Testis (tissue), 3 donors: ENCODE results near the gene HS1BP3. TPM values are rescaled to one million over a fixed set of nuclear protein-coding genes. Genes with fewer than 3 reads are reported as not detected.
A peak's percentile ranks its signal among the peaks of the same experiment; 100 is the strongest.

Source experiments
- DNase-seq: peaks from one replicate; pipeline ENCODE4 v3.0.0-alpha.2; 2019
- H3K27ac ChIP-seq, 2 donors: fragments of 200-600 bp; sonication (generic); one replicate each; pipeline ENCODE4 v1.5.1; 2019
- H3K27me3 ChIP-seq: fragments of 200-600 bp; sonication (generic); one replicate; pipeline ENCODE4 v1.5.1; 2019
- H3K36me3 ChIP-seq: fragments of 200-600 bp; sonication (generic); one replicate; pipeline ENCODE4 v1.5.1; 2017; ENCODE audit warnings: low read depth; ENCODE audit errors: missing control alignments
- H3K4me1 ChIP-seq: fragments of 200-600 bp; sonication (generic); one replicate; pipeline ENCODE4 v1.5.1; 2019
- H3K4me3 ChIP-seq, 2 donors: fragments of 200-600 bp; sonication (generic); one replicate each; pipeline ENCODE4 v1.5.1; 2017 to 2019
- H3K9me3 ChIP-seq: fragments of 200-600 bp; sonication (generic); one replicate; pipeline ENCODE4 v1.5.1; 2017
- POLR2A ChIP-seq: fragments of 450-650 bp; IDR thresholded peaks from one replicate; pipeline ENCODE4 v1.6.1; 2017; ENCODE audit warnings: antibody characterized with exemption, mild to moderate bottlenecking, moderate library complexity
- WGBS, 2 donors: methylation state at CpG; one replicate each; pipeline ENCODE4 v1.1.5; 2018; 5-methylcytosine and 5-hydroxymethylcytosine counted together
- intact Hi-C: fragments of 100-400 bp; cut with DNase I; formaldehyde crosslinking; loops from one replicate; pipeline ENCODE4 v1.15.1; 2023; ENCODE audit warnings: low total_unique reads
- polyA plus RNA-seq: library from polyadenylated mRNA; stranded (reverse); fragments of 350-450 nt; fragmentation: Illumina TruSeq; extraction: RNeasy Lipid Tissue Mini Kit (QIAGEN cat#74804); gene quantifications from one replicate; pipeline ENCODE4 v1.2.3, GENCODE V29; 2014; ENCODE audit warnings: low read depth, low replicate concordance; ENCODE audit not compliant: insufficient read depth
- total RNA-seq, 2 donors: library from RNA; depleted of rRNA; stranded (reverse); fragments of >200 nt; gene quantifications; one replicate each; pipeline ENCODE4 v1.2.3, GENCODE V29; 2016
- TF ChIP-seq, protein P1 (sequence below), 3 experiments: fragments of 450-650 bp in 2 of 3; fragments of 200-600 bp in 1 of 3; sonication (generic) in 1 of 3; IDR thresholded peaks; one replicate each; pipeline ENCODE4 v1.5.1; 2016 to 2019; ENCODE audit warnings: antibody characterized with exemption in 3 of 3, mild to moderate bottlenecking in 2 of 3, moderate library complexity in 1 of 3

Gene HS1BP3
- total and polyA plus RNA-seq, 3 donors from 2014 or later = 23.5 to 31.6 (median 25.0) TPM

DNA sequence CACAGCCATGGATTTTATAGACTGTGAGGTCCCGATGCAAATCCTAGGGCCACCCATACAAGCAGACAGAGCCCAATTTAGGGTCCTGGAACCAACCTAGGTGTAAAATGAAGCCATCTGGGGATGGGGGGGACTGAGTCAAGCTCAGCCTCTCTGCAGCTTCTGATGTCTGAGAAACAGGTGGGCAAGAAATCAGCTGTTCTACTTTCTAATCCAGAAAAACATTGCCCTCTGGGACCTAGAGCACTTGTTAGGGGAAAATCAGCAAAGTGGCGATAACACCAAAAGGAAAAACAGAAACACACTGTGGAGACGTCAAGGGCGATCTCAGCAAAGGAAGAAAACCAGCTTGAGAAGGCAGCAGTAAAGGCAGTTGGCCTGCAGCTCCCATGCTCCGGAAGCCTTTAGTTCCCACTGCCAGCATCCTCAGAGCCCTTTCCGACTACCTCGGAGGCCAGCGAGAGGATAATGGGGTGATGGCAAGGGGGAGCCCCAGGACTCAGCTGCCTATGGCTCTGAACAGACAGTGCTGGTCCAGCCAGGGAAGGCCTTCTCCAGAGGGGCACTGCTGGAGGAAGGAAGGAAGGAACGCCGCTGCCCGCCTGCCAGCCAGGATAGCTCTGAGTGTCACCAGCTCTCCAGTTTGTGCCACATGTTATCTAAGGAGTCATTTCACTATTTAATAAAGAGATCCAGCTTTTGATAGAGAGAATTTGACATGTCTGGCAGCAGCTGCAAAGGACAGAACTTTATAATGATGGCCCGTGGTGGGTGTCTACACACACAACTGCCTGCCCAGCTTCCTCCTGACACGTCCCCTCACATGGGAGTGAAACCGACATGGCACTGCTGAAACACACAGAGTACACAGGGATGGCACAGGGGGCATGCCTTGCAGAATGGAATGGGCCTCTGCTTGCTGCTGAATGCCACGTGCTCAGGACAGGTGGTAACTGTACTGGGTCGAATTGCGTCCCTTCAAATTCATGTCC lies 37.7 kb downstream of the HS1BP3 start:
- 84 to 90% methylated on average over 17 of the region's 17 CpGs for WGBS, 2 donors
- TF ChIP-seq, protein P1, sequence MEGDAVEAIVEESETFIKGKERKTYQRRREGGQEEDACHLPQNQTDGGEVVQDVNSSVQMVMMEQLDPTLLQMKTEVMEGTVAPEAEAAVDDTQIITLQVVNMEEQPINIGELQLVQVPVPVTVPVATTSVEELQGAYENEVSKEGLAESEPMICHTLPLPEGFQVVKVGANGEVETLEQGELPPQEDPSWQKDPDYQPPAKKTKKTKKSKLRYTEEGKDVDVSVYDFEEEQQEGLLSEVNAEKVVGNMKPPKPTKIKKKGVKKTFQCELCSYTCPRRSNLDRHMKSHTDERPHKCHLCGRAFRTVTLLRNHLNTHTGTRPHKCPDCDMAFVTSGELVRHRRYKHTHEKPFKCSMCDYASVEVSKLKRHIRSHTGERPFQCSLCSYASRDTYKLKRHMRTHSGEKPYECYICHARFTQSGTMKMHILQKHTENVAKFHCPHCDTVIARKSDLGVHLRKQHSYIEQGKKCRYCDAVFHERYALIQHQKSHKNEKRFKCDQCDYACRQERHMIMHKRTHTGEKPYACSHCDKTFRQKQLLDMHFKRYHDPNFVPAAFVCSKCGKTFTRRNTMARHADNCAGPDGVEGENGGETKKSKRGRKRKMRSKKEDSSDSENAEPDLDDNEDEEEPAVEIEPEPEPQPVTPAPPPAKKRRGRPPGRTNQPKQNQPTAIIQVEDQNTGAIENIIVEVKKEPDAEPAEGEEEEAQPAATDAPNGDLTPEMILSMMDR (IDR thresholded peaks at IDR 0.05) = no peak
- TF ChIP-seq POLR2A = no peak

DNA sequence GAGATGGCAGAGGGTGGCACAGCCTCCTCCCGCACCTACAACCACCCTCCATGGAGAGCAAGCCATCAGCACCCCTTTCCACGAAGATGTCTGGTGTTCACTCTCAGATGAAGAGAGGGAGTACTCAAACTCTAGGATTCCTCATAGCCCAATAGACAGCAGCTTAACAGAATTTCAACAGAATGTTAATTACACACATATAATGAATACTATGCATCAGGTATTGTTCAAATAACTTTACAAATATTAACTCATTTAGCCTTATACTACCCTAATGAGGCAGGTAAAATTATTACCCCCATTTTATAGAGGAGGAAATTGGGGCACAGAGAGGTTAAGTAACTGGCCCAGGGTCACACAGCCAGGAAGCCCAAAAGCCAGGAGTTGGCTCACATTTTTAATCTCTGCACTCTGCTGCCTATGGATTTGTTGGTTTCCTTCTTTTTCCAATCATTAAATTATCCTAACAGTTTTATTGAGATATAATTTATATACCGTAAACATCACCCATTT lies 39.0 kb downstream of the HS1BP3 start:
- WGBS, 2 donors = 88 to 90% methylated on average over 1 to 3 of the region's 3 CpGs
- Histone ChIP-seq H3K4me3 (no peak overlapping the region), H3K4me1 (peaks cover 34% of the 10 kb centered on the region), H3K9me3 (no peaks in the 10 kb centered on the region), H3K36me3 (no peaks in the 10 kb centered on the region), H3K27me3 (no peaks in the 10 kb centered on the region), H3K27ac (peak overlapping the region; percentile 46 to 47)
- intact Hi-C loops = loop anchor here (5.0 kb wide), 1 partner anchor 165 kb away; the partner anchor contains the start of gene RHOB
- TF ChIP-seq POLR2A = no peak
- TF ChIP-seq, protein P1 (IDR thresholded peaks at IDR 0.05) = no peak
- no peak for DNase-seq

More for the DNA sequence above, 37.7 kb downstream of the HS1BP3 start:
- intact Hi-C loops = loop anchor here (5.0 kb wide), 1 partner anchor 166 kb away; the partner anchor contains the start of gene RHOB
- Histone ChIP-seq H3K9me3 (no peaks in the 10 kb centered on the region), H3K27me3 (no peaks in the 10 kb centered on the region), H3K4me1 (peaks cover 48% of the 10 kb centered on the region), H3K27ac (no peak overlapping the region), H3K36me3 (no peaks in the 10 kb centered on the region), H3K4me3 (no peak overlapping the region)
- DNase-seq = no peak

DNA sequence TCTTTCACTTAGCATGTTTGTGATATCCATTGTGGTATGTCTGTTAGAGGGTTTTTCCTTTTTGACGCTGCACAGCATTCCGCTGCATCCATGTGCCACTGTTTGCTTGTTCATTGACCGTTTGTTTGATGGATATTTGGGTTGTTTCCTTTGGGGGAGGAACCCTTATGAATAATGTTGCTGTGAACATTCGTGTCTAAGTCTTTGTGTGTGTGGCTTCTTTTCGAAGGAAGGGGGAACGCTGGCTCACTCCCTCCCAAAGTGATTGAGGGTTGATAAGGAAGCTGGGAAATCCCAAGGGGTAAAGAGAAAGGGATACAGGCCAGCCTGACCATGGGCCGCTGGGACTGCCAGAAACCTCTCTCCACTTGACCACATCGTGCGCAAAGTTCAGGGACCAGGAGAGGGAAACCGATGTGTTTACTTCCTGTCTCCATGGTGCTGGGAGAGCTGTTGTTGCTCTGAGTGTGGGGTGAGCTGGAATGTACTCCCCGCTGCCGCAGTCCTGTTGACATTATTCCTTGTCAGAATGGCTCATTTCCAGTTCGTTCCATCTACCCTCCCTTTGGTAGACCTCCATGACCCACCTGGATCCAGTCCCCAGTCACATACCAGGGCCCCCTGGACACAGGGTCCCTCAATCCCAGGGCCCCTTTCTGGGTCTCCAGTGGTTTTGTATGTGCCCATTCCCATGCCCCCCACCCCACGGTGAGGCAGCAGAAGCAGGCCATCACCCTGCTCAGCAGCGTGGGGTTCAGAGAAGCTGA lies 39.6 kb downstream of the HS1BP3 start:
- DNase-seq = peak; percentile 72
- H3K4me1 ChIP-seq = peaks cover 28% of the 10 kb centered on the region
- no peaks in the 10 kb centered on the region for H3K36me3 ChIP-seq
- H3K9me3 ChIP-seq = no peaks in the 10 kb centered on the region
- H3K4me3 ChIP-seq = no peak overlapping the region
- peak overlapping the region; percentile 46 to 47 for H3K27ac ChIP-seq
- TF ChIP-seq, protein P1 (IDR thresholded peaks at IDR 0.05) = no peak
- no peak for TF ChIP-seq POLR2A
- no peaks in the 10 kb centered on the region for H3K27me3 ChIP-seq
- intact Hi-C loops = loop anchor here (5.0 kb wide), 1 partner anchor 164 kb away; the partner anchor contains the start of gene RHOB
- 51 to 52% methylated on average over 15 of the region's 15 CpGs for WGBS, 2 donors

DNA sequence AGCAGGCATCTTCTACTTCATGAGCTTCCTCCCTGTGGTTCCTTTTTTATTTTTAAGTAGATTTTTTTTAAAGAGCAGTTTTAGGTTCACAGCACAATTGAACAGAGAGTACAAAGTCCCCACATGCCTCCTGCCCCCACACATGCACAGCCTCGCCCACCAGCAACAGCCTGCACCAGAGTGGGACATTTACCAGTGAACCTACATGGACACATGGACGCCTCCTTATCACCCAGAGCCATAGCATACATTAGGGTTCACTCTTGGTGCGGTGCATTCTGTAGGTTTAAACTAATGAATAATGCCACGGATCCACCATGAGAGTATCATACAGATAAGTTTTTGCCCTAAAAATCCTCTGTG lies 40.9 kb downstream of the HS1BP3 start:
- 59 to 62% methylated on average over 4 of the region's 4 CpGs for WGBS, 2 donors
- no peaks in the 10 kb centered on the region for H3K27me3 ChIP-seq
- no peak for DNase-seq
- no peak for TF ChIP-seq POLR2A
- TF ChIP-seq, protein P1 (IDR thresholded peaks at IDR 0.05) = no peak
- H3K9me3 ChIP-seq = no peaks in the 10 kb centered on the region
- H3K4me1 ChIP-seq = peaks cover 30% of the 10 kb centered on the region
- H3K27ac ChIP-seq = peak overlapping the region in 1 of 2 donors; percentile 33
- intact Hi-C loops = loop anchor here (5.0 kb wide), 1 partner anchor 163 kb away; the partner anchor contains the start of gene RHOB
- no peak overlapping the region for H3K4me3 ChIP-seq
- no peaks in the 10 kb centered on the region for H3K36me3 ChIP-seq
